ENCODE results near the gene RNF44.

GRCh38 chr5:176500511-176500910 is 36.7 kb downstream of the RNF44 start:
- TF ChIP-seq CTCF (IDR thresholded peaks at IDR 0.05 in 2 of 3, conservative IDR thresholded peaks at IDR 0.05 in 1 of 3; ENCODE audit: borderline replicate concordance in 1 of 3, insufficient read depth in 1 of 3, low read depth in 2 of 3, low read length in 2 of 3) (no peak), CBX3 (IDR thresholded peaks at IDR 0.05; ENCODE audit: low read depth) (no peak), REST (IDR thresholded peaks at IDR 0.05; ENCODE audit: low read depth) (no peak), MAX (IDR thresholded peaks at IDR 0.05) (no peak), POLR2A (IDR thresholded peaks at IDR 0.05; ENCODE audit: borderline replicate concordance, extremely low read depth, insufficient read depth, insufficient read length) (no peak), TCF7L2 (IDR thresholded peaks at IDR 0.05; ENCODE audit: borderline replicate concordance, extremely low read depth, insufficient read depth, insufficient read length) (no peak), ZNF274 (IDR thresholded peaks at IDR 0.05; ENCODE audit: low read depth, low read length) (no peak), SIN3A (IDR thresholded peaks at IDR 0.05; ENCODE audit: low read depth) (no peak), POLR2AphosphoS5 (IDR thresholded peaks at IDR 0.05; ENCODE audit: low read depth, low read length) (no peak), CEBPB (IDR thresholded peaks at IDR 0.05; ENCODE audit: low read depth) (no peak), ELF1 (IDR thresholded peaks at IDR 0.05; ENCODE audit: borderline replicate concordance, low read depth) (no peak)
